ENCODE data around the gene STPG1. TPM values are rescaled to one million over a fixed set of nuclear protein-coding genes. Genes with fewer than 3 reads are reported as not detected.

STPG1 gene
- total RNA-seq, 2 donors from 2014 or later = 9.8 to 10.8 TPM

- H3K27ac ChIP-seq = peak overlapping the region in 1 of 2 donors; percentile 54
- no peak overlapping the region for H3K4me3 ChIP-seq
- no peaks in the 10 kb centered on the region for H3K27me3 ChIP-seq (replicated peaks; ENCODE audit: insufficient read depth)
- H3K4me1 ChIP-seq (replicated peaks) = peaks cover 6% of the 10 kb centered on the region
- no peaks in the 10 kb centered on the region for H3K9me3 ChIP-seq
- intact Hi-C loops (cut with DNase I) = no loop called here
- TF ChIP-seq CTCF (IDR thresholded peaks at IDR 0.05) (no peak), POLR2A (IDR thresholded peaks at IDR 0.05) (no peak), POLR2AphosphoS5 (IDR thresholded peaks at IDR 0.05) (no peak)
- peaks cover 0 to 7% of the 10 kb centered on the region in 2 donors for H3K36me3 ChIP-seq
- no peak for DNase-seq (ENCODE audit: low spot score)
- WGBS = 19% methylated on average over 2 of the region's 2 CpGs
These were observed 29.7 kb upstream of the STPG1 start for GRCh38 chr1:24443241-24443656.

- intact Hi-C loops (cut with DNase I) = no loop called here
- Histone ChIP-seq H3K27me3 (replicated peaks; ENCODE audit: insufficient read depth) (no peaks in the 10 kb centered on the region), H3K36me3 (peaks cover 0 to 7% of the 10 kb centered on the region in 2 donors), H3K27ac (peak overlapping the region in 1 of 2 donors; percentile 54), H3K4me3 (no peak overlapping the region), H3K4me1 (replicated peaks) (peaks cover 3% of the 10 kb centered on the region), H3K9me3 (no peaks in the 10 kb centered on the region)
- no peak for TF ChIP-seq CTCF (IDR thresholded peaks at IDR 0.05)
- TF ChIP-seq POLR2AphosphoS5 (IDR thresholded peaks at IDR 0.05) = no peak
- TF ChIP-seq POLR2A (IDR thresholded peaks at IDR 0.05) = no peak
- DNase-seq (ENCODE audit: low spot score) = no peak
These were observed 29.2 kb upstream of the STPG1 start for GRCh38 chr1:24442764-24443163.

GRCh38 chr1:24441996-24442668 is 28.6 kb upstream of the STPG1 start:
- H3K9me3 ChIP-seq = no peaks in the 10 kb centered on the region
- intact Hi-C loops (cut with DNase I) = no loop called here
- peaks cover 0 to 7% of the 10 kb centered on the region in 2 donors for H3K36me3 ChIP-seq
- no peaks in the 10 kb centered on the region for H3K27me3 ChIP-seq (replicated peaks; ENCODE audit: insufficient read depth)
- TF ChIP-seq CTCF (IDR thresholded peaks at IDR 0.05) (no peak), POLR2A (IDR thresholded peaks at IDR 0.05) (no peak), POLR2AphosphoS5 (IDR thresholded peaks at IDR 0.05) (no peak)
- H3K4me3 ChIP-seq = no peak overlapping the region
- peaks cover 2% of the 10 kb centered on the region for H3K4me1 ChIP-seq (replicated peaks)
- WGBS = 95% methylated on average over 14 of the region's 14 CpGs
- no peak for DNase-seq (ENCODE audit: low spot score)
- peak overlapping the region in 1 of 2 donors; percentile 3 for H3K27ac ChIP-seq

GRCh38 chr1:24441480-24441879 is 27.9 kb upstream of the STPG1 start:
- H3K36me3 ChIP-seq = peaks cover 0 to 7% of the 10 kb centered on the region in 2 donors
- H3K27ac ChIP-seq = peak overlapping the region in 1 of 2 donors; percentile 3
- DNase-seq (ENCODE audit: low spot score) = no peak
- intact Hi-C loops (cut with DNase I) = no loop called here
- no peak for TF ChIP-seq POLR2A (IDR thresholded peaks at IDR 0.05)
- no peaks in the 10 kb centered on the region for H3K9me3 ChIP-seq
- 85% methylated on average over 7 of the region's 7 CpGs for WGBS
- H3K4me1 ChIP-seq (replicated peaks) = peaks cover 2% of the 10 kb centered on the region
- H3K4me3 ChIP-seq = no peak overlapping the region
- no peaks in the 10 kb centered on the region for H3K27me3 ChIP-seq (replicated peaks; ENCODE audit: insufficient read depth)

GRCh38 chr1:24440436-24440835 is 26.9 kb upstream of the STPG1 start:
- WGBS = 97% methylated on average over 2 of the region's 2 CpGs
- Histone ChIP-seq H3K27ac (peak overlapping the region in 1 of 2 donors; percentile 32), H3K27me3 (replicated peaks; ENCODE audit: insufficient read depth) (no peaks in the 10 kb centered on the region), H3K4me1 (replicated peaks) (peaks cover 2% of the 10 kb centered on the region), H3K9me3 (no peaks in the 10 kb centered on the region), H3K4me3 (no peak overlapping the region), H3K36me3 (peaks cover 0 to 6% of the 10 kb centered on the region in 2 donors)
- intact Hi-C loops (cut with DNase I) = no loop called here
- DNase-seq (ENCODE audit: low spot score) = no peak
- no peak for TF ChIP-seq CTCF (IDR thresholded peaks at IDR 0.05)
- TF ChIP-seq POLR2A (IDR thresholded peaks at IDR 0.05) = no peak
- no peak for TF ChIP-seq POLR2AphosphoS5 (IDR thresholded peaks at IDR 0.05)
